Activated effector memory CD4-positive, alpha-beta T cell treated with Interleukin-2 at 50 U/mL for 16 hours (primary cell): ENCODE data around the gene PAPPA.

Source experiments
- DNase-seq: peaks from one replicate; pipeline ENCODE4 v3.0.0-alpha.2; 2020

The PAPPA gene

DNA sequence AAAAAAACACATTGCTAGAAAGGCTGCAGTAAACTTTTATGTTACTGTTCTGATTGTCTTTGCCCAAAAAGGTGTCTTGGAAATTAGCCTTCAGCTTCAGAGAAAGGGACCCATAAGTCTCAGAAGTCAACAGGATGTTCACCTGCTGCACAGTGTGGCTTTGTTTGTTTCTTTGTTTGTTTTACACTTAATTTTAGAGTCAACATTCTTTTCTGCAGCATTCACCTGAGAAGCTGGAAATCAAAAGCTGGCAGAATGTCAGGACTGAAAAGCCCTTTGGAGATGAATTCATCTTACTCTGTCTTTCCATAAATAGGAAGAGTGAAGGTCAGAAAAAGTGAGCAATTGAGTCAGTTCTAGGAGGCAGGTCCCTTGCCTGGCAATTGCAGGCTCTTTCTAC, 170.0 kb downstream of the PAPPA start:
- DNase-seq: no peak

DNA sequence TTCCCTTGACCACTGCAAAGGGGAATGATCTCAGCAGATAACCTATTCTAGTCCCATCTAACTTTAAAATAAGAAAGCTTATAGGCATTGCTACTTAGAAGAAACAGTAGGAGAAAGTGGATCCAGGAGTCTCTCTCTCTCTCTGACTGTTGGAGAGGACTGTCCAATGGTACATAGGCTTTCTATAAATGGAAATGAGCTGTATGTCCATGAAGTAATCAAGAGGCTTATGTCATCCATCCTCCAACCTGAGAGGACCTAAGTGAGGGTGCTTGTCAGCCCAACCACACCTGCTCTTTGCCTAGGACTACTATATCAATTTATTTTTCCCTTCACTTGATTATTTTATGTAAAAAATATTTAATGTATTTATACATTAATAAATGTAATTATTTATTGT, 172.3 kb downstream of the PAPPA start:
- DNase-seq: no peak

DNA sequence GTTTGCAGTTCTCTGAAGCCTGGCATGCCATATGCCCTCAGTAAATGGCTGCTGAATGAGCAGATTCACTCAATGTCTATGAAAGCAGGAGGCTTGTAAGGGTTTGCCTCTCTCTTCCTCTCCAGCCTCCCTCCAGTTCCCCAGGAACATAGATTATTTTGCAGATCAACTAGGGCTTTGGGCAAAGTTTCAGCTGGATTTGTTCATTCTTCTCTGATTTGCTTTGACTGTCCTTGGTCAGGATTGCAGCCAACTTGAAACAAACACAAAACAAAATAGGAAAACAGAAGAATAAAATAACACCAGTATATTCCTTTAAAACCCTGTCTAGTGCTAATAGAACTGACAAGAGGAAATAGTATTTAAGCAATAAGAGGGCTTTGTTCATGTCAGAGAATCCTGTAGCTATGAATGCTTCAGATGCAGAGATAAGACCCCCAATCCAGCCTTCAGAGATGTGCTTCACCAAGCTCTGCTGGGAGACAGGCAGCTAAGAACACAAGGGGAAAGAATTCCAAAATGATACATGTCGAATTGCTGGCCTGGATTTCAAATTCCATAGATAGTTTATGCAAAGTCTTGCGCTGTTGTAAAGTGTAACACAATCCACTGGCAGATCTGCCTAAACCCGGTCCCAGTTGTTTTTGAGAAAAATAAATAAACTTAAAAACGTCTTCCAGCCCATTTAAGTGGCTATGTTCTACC, 174.3 kb downstream of the PAPPA start:
- no peak for DNase-seq

DNA sequence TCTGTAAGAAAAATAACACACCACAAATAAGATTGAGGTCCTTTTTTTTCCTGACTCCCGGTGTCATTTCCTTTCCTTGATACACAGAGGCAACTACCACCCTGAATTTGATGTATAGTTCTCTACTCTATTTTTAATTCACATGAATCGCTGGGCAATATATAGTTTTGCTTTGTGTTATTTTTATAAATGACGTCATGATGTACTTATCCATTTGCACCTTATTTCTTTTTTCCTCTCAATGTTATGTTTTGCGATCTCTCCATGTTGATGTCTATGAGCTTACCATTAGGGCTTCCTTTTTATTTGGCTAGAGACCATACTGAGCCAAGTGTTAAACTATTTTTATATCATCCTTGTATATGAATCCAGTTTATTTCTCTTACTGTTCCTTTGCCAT, 175.9 kb downstream of the PAPPA start:
- DNase-seq: no peak

DNA sequence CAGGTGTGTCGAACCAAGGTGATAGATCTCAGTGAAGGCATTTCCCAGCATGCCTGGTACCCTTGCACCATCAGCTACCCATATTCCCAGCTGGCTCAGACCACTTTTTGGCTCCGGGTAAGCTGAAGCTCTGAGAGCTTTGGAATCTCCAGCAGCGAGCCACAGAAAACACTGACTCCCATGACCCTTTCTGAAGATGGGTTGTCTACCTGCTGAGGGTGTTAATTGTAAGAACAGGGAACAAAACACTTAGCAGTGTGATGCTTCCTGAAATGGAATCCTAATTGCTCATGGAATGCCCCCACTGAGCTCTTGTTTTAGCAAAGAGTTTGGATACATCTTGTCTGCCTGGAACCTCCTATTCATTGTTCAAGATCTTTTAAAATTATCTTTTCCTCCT, 177.7 kb downstream of the PAPPA start:
- DNase-seq: no peak

GRCh38 chr9:116332090-116332489, 178.5 kb downstream of the PAPPA start:
- no peak for DNase-seq

DNA sequence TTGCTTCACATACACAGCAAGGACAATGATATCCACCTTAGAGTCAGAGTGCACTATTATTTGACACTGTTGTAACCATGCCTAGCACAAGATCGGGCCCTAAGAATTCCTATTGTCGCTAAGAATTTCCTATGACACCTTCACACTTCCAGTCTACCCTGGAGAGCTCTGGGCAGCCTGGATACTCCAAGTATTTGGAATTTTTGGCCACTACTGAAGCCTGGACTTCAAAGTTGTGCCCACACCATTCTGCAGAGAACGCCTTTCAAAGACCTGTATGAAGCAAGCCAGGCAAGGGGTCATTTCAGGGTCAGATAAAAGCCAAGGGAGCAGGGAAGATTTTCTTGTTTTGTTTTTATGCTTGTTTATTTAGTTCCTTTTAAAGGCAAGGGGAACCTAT, 179.7 kb downstream of the PAPPA start:
- no peak for DNase-seq

DNA sequence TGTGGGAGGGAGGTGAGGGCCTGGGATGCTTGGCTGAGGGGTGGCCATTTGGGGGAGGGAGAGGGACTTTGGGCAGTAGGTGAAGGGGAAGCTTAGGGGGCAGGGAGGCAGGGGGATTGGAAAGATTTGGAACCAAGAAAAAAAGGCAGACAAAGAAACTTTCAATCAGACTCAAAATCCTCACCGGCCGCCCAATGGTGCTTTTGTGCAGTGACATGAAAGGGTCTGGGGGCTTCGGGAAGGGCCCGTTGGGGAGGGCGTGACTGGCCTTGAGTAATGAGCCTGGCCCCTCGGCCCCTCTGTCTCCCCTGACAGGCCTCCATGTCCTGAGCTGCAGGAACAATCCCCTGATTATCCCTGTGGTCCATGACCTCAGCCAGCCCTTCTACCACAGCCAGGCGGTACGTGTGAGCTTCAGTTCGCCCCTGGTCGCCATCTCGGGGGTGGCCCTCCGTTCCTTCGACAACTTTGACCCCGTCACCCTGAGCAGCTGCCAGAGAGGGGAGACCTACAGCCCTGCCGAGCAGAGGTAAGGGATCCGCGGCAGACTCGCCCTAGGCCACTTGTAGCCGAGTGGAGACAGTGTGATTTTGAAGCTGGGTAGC, 181.1 kb downstream of the PAPPA start:
- no peak for DNase-seq

- DNase-seq: no peak
Observed at GRCh38 chr9:116335392-116335791, 181.8 kb downstream of the PAPPA start.

- no peak for DNase-seq
Observed at GRCh38 chr9:116336133-116336862, 182.7 kb downstream of the PAPPA start.

DNA sequence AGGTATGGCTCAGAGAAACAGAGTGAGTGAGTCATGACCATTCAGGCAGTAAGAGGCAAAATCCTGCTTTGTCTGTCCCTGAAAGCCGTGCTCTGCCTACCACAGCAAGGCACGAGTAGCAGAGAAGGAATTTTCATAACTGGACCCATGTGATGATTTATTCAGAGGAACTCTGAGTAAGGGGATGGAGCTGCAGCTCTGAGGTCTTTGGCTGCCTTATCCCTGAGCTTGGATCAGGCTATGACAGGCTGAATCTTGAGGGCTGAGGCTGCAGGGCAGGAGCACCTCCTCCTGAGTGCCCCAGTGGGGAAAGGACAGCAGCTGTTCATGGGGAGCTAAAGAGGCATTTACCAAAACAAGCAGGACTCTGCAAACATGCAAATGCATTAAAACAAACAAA, 183.4 kb downstream of the PAPPA start:
- no peak for DNase-seq

DNA sequence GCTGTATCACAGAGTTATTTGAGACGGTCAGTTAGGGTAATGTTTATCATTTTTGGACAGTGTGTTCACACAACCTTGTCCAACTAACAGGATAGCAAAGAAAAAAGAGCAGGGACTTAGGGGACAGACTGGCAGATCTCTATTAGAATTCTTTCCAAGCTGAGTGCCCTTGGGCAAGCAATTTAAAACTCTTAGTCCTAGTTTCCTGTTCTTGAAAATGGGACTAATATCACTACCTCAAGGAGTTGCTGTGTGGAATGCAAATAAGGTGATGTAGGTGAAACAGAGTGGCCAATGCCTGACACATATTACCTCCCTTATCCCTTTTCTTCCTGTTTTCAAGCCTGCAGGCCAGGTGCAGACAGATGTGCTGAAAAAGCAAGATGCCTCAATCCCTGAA, 186.7 kb downstream of the PAPPA start:
- DNase-seq: no peak

DNA sequence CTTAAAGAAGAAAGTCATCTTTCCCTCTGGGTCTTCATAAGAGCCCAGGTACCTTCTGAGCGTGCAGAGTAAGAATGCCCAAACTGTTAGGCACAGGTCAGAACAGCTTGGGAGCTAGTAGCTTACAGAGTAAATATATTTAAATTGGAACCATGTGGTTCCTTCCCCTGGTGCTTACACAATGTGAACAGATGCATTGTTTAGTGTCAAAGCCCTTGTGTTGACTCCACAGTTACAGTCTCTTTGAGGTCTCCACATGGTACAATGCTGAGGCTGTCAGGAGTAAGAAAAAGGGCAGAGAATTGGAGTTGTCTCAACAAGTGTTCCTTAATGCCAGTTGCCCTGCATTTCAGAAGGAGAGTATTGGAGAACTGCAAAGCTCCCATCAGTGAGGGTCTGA, 188.5 kb downstream of the PAPPA start:
- DNase-seq: no peak

DNA sequence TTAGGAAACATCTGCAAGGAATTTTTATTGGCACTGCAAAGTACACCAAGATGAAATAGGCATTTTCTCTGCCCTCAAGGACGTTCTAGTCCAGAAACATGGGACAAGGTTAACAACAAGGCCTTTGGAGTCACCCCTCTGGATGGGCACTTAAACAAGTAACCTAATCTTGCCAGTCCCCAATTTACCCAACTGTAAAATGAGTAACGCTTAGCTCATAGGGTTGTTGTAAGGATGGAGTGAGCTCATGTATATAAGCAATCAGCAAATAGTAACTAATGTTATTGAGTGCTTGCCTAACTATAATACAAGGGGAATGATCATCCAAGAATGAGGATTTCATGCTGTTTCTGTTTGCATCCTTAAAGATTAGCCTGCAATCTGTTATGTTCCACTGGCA, 189.3 kb downstream of the PAPPA start:
- no peak for DNase-seq

GRCh38 chr9:116344416-116344815, 190.8 kb downstream of the PAPPA start:
- DNase-seq: no peak

DNA sequence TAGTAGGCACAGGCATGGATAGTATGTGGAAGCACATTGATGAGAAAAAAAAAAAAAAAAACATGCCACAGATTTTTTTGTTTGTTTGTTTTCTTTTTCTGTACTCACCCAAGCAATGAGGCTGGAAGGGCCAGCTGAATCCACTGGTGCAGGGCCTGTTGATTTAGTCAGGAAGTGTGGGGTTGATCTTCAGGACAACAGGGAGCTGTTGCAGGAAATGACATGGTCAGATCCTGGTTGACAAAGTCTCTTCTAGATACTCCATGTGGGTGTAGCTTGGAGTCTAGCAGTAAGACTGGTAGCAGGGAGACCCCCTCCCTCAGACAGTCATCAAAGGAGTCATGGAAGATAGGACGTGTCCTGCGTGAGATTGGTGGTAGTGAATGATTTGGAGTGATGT, 191.8 kb downstream of the PAPPA start:
- DNase-seq: no peak

DNA sequence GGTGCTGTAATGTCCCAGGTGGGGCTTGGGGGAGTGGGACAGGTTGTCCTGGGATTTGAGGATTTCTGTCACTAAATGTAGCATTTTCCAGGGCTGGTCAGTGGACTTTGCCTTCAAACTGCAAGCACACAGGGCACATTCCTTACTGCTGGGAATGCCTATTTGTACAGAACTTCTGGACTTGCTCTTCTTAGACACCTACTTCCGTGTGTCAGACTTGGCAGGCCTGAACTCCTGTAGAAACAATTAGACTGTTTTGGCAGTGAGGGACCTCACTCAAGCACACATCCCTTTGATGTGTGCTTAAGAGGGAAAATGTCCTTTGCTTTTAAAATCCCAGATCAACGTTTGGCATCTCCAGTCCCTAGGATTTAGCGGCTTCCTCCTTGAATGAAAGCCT, 192.2 kb downstream of the PAPPA start:
- DNase-seq: no peak

DNA sequence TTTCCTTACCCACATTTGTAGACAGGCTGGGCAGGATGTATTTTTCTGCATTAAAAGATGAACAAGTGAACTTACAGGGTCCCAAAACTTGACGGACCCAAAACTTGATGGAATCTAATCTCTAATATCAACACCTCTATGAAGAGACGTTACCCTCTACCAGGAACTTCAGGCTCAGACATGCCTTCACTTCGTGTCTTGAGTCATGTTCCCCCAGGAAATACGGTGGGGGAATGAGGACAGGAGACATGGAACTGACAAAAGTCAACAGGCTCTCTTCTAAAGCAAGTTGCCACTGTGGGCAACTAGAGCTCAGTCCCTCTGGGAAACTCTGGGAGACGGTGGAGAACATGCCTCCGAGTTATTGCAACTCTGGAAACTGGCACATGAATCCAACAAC, 196.1 kb downstream of the PAPPA start:
- DNase-seq: no peak

DNA sequence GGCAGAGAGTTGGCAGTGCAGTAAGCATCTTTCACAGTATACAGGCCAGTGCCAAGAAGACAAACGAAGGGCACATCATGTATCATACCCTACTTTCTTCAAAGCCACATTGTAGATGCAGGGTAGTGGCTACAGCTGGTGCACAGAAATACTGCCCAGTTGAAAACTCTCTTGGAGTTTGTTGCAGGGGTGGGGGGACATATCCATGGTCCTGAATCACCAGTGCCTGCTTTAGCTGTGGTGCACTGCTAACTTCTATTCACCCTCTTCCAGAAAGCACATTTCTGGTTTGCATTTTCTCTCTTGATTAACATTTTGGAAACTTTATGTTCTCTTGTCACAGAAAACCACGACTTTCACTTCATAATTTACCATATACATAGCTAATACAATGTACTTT, 196.6 kb downstream of the PAPPA start:
- no peak for DNase-seq

DNA sequence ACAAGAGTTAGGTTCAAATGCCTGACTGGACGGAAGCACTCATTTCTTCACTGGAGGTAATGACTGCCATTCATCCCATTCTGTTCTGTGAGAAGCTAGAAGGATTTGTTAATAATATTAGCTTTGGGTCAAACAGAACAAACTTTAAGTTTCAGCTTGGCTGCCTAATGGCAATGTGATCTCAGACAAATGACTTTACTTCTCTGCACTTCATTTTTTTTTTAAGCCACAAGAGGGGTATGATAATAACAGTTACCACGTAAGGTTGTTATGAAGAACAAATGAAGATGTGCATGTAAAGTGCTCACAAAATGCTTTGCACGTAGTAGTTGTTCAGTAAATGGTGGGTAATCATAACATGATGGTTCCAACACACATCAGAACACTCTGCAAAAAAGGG, 199.4 kb downstream of the PAPPA start:
- no peak for DNase-seq

DNA sequence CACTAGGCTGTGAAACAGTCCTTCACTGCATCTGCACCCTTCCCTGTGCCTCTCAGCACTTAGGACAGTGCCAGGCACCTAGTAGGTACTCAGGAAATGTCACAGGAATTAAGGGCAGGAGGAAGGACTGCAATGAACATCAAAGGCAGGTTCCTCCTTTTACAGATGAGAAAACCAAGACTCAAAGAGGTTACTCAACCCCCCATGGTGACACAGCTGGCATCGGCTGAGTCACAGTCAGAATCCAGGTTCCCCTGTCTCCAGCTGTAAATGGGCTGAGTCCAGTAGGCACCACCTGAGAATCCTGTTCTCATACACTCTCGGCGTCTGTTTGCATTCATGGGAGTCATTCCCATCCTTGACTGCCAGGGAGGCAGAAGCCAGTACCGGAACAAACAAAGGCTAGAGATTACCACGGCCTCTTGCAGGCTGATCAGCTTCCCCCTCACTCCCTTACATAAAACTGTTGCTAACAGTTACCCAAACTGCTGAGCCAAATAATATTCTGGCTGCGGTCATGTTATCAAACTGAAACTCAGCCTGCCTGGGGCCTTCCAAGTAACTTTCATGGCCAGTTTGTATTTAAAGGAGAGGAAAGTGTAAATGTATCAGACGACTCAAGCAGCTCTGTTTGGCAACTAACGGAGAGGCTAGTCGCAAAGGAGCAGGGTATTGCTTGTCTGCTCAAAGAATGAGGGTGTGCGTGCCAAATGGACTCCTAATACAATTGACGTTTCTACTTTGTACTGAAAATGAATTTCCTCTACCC, 201.7 kb downstream of the PAPPA start:
- DNase-seq: no peak

DNA sequence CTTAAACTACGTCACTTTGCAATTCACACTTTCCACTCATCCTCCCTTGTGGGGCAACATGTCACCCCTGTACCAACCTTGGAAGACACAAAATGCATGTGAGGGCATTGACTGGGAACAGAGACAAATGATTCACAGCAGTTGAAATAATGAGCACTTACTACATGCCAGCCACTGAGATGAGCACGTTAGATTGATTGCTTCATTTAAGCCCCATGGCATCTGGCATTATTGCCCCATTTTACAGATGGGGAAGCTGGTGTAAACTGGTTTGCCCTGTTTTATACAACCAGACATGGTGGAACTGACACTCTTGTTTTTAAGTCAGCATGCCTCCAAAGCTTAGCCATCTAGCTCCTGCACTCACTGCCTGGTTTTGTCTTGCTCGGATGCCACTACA, 204.7 kb downstream of the PAPPA start:
- no peak for DNase-seq

GRCh38 chr9:116360016-116360415, 206.4 kb downstream of the PAPPA start:
- DNase-seq: no peak

DNA sequence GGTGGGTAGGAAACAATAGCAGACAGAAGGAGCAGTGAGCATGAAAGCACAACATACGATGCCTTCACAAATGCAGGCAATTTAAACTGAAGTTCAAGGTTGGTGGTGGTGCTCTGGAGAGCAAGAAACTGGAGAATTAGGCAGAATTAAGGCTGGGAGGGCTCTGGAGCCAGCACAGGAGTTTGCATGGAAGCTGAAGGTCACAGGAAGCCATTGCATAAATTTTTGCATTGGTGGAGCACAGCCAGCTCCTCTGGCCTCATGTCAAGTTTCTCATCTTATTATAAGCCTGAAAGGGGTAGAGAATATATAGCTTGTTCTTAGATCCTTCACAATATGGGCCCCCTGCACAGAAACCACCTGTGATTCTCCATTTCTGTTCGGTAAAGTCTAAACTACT, 207.4 kb downstream of the PAPPA start:
- DNase-seq: no peak
